ENCODE measurements around the gene CPT2.
"Not testable (repeated sequence)": the region's sequence is repeated elsewhere in the genome, so short reads cannot be mapped to it uniquely, and the experiment has no call there.

The CPT2 gene

DNA sequence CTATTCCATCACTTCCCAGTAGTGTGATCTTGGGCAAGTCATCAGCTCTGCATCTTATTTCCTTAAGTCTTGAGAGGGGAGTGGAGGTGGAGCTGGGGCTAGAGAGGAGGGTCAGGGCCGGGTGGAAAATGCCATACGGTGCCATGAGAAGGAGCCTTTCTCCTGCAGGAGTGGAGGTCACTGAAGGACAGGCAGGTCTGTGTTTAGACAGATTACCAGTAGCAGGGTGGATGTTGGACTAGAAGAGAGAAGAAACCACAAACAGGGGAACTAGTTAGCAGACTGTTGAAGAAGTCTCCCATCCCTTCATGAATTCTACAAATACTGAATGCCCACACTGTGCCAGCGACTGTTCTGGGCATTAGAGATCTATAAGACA is 13.9 kb upstream of the CPT2 start:
- DNase-seq (ENCODE audit: low spot score), result no peak

DNA sequence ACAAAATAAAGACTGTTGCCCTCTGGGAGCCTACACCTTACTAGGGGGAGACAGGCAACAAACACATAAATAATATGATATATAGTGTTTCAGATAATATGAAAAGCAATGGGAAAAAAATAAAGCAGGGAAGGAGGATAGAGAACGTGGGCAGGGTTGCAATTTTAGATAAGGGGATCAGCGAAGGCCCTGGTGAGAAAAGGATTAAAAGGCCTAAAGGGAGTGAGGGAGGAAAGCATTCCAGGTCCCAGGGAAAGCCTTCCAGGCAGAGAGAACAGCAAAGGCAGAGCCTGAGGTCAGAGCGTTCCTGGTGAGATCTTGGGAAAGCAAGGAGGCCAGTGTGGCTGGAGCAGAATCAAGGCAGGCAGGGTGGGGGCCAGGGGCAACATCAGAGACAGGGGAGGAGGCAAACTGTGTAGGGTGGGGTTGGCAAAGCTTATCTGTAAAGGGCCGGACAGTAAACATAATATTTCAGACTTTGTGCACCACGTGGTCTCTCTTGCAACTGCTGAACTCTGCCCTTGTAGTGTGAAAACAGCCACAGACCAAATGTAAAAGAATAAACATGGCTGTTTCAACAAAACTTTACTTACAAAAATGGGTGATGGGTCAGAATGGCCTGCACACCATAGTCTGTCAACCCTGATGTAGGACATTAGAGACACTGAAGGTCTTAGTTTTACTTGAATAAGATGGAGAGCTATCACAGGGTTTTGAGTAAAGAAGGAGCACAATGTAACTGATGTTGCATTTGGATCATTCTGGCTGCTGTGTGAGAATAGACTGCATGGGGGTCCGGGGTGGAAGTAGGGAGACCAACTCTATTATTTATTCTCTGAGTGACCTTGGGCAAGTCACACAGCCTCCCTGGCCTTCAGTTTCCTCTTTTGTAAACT is 13.3 kb upstream of the CPT2 start:
- DNase-seq (ENCODE audit: low spot score), result no peak

DNA sequence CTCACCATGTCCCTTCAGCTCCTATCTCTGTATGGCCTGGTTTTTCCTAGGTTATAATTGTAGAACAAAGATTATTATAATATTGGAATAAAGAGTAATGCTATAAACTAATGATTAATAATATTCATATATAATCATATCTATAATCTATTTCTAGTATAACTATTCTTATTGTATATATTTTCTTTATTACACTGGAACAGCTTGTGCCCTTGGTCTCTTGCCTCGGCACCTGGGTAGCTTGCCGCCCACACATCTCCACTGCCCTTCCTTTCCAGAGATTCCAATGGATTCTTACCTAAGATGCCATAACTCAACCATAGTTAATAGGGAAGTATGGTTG is 10.7 kb upstream of the CPT2 start:
- DNase-seq (ENCODE audit: low spot score), result not testable (repeated sequence)

DNA sequence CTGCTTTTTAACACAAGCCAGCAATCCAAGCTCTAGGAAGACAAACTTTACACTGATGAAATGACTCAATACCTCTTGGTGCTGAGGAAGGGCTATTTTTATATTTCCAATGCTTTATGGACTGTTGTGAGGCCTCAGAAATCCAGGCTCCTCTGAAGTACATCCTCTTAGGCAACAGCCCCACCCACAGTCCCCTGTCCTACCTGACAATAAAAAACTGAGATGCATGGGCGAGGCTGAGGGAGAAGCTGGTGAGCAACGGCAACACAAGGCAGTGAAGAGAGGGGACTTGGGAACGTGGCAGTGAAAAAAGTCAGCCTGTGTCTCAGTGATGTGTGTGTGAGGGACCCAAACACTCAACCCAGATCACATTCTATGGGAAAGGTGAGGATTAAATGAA is 10.1 kb upstream of the CPT2 start:
- no peak for DNase-seq (ENCODE audit: low spot score)

DNA sequence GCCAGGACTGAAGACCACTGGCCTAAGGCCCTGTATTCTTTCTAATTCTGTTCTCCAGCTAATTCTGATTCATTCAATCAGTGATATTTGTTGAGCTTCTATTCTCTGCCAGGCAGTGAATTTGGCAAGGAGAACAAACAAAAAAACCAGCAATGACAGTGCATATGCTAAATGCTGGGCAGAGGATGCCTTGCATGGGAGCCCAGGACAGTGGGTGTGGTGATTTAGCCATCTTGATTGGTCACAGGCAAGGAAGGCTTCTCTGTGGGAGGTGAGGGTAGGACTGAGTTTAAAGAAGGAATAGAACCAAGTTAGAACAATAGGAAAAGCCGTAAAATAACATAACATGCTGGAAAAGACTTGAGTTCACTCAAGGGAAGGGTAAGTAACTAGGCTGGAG is 9.2 kb upstream of the CPT2 start:
- no peak for DNase-seq (ENCODE audit: low spot score)

DNA sequence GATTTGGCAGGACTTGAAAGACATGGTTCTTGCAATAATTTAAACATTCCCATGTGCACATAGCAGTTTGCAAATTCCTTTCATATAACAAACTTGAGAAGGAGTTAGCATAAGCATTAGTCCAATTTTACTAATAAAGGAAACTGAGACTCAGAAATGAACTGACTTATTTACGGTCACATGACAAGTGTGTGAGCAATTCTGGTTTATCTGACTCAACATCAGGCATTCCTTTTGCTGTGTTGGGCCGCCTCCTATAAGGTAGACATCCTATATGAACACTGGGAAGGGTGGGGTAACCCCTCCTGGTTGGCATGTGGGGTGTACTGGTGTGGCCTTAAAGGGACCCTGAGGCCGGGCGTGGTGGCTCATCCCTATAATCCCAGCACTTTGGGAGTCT is 8.5 kb upstream of the CPT2 start:
- no peak for DNase-seq (ENCODE audit: low spot score)

DNA sequence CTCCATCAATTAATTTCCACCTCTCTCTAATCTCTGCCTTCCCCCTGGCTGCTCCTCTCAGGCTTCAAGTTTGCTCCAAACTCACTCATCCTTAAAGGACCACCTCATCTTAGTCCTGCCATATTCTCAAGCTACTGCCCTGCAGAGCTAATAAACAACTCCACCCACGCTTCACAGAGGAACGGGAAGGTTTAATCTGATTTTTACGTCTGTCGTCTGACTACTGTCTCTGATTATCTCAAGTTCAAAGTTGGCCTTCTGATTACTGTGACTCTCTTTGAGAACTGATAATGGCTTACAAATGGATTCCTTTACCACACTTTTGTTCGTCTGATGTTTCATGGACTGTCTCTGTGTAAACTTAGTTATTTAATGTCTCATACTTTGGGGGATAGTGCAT is 7.6 kb upstream of the CPT2 start:
- no peak for DNase-seq (ENCODE audit: low spot score)

DNA sequence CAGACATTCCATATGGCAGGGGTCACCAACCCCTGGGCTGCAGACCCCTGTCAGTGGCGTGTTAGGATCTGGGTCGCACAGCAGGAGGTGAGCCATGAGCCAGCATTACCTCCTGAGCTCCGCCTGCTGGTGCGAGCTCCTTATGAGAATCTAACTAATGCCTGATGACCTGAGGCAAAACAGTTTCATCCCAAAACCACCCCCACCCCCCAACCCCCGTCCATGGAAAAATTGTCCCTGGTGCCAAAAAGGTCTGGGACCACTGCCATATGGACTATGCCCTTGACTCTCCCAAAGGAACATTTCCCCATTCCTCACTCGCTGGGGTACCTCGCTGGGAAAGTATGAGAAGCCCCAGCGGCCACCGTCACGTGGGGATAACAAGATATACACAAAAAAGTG is 6.4 kb upstream of the CPT2 start:
- no peak for DNase-seq (ENCODE audit: low spot score)

DNA sequence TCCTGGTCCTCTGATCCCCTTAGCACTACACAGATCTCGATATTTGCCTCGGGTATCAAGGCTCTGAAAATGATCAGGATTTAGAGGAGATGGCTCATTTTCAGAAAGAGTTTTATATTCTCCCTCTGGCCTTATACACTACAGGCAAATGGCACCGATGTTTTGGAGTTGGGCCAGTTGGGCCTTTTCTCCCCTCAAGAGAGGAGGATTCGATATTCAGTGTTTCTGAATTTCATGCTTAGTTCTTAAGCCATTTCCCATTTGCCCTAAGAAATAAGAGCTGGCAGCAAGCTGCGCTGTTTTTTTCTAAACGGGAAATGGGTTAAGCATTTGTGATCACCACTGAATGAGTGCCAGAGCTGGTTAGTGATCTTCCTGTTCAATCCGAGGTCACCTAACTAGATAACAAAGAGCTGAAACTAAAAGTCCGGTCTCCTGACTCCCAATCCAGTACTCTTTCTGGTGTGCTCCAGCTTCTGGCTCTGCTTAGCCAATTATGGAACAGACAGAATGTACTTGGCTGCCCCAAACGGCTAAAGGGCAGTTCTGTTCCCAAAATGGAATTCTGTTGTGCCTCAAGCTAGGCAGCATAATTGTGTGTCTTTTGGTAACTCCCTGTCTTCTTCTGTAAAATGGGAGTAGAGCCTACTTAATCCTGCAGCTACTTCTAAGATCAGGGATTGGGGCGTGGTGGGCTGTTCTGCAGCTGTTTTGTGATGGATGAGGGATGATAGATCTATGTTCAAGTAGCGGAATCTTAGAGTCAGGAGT is 1.2 kb upstream of the CPT2 start:
- DNase-seq (ENCODE audit: low spot score), result no peak

DNA sequence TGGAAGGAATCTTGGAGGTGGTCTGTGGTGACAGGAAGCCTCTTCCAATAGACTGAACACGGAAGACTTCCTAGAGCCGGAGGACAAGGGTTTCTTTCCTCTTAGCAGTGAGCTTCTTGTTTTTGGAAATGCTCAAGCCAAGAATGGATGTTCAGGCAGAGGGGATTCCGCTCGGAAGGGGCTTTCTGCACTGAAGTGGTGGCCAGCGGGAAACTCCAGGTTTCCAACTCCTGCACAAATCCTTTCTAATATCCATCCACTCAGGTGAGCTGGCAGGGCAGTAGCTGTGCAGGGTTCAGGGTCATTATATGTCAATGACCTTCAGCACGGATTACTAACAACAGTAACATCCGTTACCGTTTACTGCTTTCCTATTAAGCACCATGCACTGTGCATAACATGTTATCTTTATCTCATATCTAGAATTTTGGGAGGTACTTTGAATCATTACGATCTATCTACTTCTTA is 573 bp upstream of the CPT2 start:
- peak; percentile 8 for DNase-seq (ENCODE audit: low spot score)

DNA sequence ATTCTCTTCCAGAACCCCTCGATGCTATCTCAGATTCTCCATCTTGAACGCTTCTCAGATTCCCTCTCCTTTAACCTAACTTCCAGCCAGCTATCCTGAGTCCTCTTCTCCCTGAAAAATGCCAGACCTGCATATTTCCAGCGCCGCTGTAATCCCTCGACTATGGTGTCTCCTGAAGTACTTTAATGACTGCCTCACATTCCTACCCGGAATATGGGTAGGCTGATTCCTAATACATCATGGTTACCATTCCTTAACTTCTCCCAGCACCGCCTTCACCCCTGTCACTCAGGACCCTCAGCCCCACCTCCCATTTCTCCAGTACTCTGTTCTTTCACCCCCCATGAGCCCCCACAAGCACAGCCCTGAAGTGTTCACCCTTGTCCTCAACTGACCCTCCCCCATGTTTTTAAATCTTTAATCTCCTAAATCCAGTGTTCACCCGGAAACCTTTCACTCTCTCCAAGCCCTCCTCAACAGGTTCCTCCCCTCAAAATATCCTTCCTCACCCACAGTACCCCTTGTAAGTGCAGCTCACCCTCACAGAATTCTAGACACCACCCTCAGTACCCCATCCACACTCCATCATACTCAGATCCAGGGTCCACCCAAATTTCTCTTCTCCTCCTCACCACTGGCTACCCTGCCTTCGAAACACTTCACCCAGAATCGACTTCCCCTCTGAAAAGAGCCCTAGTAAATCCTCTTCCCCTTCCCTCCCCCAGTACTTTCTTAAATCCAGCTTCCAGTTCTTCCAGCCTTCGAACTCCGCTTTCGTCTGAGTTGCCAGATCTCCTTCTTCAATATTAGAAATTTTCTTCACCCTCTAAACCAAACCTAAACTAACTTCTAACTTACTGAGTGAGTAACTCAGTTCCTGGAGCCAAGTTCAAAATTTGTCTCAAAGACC is 922 bp downstream of the CPT2 start:
- DNase-seq (ENCODE audit: low spot score), result peak; percentile 16

DNA sequence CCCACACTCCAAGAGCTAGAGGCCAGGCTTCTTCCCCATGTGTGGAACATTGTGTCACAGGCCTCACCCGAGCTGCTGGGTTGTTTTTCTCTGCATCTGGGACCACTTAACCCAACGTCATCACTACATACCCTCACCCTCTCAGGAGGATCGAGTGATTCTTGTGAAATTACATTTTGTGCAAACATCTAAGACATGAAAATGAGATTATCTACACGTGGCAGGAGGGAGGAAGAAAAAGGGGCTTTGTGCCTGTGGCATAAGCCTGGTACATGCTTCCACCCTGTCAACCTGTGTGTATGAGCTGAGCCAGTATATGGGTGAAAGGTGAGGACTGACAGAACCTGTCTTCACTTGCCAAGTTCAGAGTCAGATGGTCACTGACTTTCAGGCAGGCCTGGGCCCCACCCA is 1.6 kb downstream of the CPT2 start:
- DNase-seq (ENCODE audit: low spot score), result no peak

DNA sequence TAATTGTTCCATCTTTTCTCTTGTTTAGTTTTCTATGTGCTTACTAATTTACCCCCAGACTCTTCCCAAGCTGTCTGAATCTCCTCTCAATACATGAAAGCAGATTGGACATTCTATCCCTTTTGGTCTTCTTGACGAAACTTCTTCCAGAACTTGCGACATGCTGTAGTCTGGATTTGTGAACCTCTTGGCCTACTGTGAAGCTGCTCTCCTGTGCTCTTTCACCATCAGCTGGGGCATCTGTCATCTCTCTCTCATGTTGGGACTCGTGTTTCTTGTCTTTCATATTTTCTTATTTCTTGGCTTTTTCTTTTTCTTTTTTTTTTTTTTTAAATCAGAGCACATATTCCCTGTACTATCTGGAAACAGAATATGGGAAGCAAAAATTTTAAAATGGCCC is 6.8 kb downstream of the CPT2 start:
- no peak for DNase-seq (ENCODE audit: low spot score)

DNA sequence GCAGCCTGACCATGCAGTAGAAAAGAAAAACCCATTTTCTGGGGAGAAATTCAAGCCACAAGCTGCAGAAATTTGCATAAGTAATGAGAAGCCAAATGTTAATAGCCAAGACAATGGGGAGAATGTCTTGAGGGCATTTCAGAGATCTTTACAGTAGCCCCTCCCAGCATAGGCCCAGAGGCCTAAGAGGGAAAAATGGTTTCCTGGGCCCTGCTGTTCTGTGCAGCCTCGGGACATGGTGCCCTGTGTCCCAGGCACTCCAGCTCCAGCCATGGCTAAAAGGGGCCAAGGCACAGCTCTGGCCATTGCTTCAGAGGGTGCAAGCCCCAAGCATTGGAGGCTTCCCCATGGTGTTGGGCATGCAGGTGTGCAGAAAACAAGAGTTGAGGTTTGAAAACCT is 8.9 kb downstream of the CPT2 start:
- not testable (repeated sequence) for DNase-seq (ENCODE audit: low spot score)

DNA sequence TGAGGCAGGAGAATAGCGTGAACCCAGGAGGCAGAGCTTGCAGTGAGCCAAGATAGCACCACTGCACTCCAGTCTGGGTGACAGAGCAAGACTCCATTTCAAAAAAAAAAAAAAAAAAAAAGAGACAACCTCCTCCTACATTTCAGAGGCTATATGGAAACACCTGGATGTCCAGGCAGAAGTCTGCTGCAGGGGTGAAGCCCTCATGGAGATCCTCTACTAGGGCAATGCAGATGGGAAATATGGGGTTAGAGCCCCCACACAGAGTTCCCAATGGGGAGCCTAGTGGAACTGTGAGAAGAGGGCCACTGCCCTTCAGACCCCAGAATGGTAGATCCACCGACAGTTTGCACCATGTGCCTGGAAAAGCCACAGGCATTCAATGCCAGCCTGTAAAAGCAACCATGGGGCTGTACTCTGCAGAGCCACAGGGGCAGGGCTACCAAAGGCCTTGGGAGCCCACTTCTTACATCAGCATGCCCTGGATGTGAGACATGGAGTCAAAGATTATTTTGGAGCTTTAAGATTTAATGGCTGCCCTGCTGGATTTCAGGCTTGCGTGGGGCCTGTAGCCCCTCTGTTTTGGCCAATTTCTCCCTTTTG is 9.6 kb downstream of the CPT2 start:
- DNase-seq (ENCODE audit: low spot score), result not testable (repeated sequence)

DNA sequence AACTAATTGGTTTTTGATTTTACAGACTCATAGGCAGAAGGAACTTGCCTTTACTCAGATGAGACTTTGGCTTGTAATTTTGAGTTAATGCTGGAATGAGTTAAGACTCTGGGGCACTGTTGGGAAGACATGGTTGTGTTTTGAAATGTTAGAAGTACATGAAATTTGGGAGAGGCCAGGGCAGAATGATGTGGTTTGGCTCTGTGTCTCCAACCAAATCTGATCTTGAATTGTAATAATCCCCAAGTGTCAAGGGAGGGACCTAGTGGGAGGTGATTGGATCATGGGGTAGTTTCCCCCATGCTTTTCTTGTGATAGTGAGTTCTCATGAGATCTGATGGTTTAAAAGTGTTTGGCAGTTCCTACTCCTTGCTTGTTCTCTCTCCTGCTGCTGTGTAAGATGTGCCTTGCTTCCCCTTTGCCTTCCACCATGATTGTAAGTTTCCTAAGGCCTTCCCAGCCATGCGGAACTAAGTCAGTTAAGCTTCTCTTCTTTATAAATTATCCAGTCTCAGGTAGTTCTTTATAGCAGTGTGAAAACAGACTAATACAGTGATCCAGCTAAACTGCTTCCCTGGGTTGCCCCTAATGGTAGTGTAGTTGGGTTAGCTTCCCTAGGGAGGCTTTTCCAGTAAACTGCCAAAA is 10.2 kb downstream of the CPT2 start:
- DNase-seq (ENCODE audit: low spot score), result no peak

DNA sequence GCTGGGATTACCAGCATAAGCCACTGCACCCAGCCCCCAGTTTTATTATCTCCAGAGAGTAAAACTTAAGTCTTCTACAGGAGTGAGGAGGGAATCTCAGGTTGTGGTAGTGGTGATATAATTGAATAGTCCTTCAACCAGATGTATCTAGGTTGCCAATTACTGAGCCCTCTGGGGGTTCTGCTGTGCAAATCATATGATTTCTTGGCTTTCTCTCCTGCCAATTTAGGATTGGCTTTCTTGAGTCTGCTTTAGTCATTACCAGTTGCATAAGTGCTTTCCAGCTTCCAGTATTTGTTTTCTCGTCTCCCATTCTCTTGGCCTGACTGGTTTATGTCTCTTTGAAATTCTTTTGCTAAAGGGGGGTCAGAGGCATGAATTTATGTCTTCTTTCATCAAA is 11.1 kb downstream of the CPT2 start:
- no peak for DNase-seq (ENCODE audit: low spot score)

DNA sequence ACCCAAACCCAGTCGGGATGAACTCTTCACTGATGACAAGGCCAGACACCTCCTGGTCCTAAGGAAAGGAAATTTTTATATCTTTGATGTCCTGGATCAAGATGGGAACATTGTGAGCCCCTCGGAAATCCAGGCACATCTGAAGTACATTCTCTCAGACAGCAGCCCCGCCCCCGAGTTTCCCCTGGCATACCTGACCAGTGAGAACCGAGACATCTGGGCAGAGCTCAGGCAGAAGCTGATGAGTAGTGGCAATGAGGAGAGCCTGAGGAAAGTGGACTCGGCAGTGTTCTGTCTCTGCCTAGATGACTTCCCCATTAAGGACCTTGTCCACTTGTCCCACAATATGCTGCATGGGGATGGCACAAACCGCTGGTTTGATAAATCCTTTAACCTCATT is 13.7 kb downstream of the CPT2 start:
- DNase-seq (ENCODE audit: low spot score), result no peak

DNA sequence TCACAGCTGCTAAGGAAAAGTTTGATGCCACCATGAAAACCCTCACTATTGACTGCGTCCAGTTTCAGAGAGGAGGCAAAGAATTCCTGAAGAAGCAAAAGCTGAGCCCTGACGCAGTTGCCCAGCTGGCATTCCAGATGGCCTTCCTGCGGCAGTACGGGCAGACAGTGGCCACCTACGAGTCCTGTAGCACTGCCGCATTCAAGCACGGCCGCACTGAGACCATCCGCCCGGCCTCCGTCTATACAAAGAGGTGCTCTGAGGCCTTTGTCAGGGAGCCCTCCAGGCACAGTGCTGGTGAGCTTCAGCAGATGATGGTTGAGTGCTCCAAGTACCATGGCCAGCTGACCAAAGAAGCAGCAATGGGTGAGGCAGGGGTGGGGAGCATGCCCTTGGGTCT is 14.3 kb downstream of the CPT2 start:
- DNase-seq (ENCODE audit: low spot score), result no peak

DNA sequence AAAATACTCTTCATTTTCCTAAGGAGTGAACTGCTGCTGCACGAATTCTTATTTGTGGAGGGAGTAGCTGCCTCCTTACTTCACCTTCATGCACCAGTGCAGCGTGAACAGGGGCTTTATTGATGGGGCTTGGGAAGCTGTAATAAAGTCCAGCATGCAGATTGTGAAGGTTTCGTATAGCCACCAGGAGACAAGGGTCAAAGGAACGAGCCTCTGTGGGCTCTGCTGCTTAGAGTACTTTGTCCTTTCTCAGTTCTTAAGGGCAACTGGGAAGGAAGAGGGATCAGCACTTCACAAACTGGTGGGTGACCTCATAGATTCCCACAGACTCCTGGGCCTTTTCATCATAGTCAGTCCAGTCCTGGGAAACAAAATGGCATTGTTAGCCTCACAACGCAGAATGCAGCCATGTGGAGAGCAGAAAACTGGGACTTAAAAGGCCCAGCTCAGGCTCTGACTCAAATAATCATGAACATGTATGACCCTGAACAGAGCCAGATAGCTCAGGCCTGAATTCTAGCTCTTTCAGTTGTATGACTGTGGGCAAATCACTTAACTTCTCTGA is 17.8 kb downstream of the CPT2 start:
- DNase-seq (ENCODE audit: low spot score), result no peak

DNA sequence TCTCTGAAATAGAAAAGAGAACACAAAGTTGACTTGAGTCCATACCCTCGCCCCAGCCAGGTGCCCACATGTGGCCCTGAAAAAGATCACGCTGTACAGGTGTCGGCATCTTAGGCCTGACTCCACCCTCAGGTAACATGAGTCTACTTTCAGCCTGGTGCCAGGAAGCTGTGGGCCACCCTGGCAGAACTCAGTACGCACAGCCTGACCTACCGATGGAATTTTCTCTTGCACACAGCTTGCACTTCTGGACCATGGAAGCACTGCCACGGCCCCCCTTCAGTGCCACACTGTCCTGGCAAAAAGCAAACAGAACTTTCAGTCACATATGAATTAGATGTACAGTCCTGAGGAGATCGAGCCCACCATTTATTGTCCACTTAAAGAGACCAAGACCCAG is 21.6 kb downstream of the CPT2 start:
- DNase-seq (ENCODE audit: low spot score), result no peak

All from COLO829 (cell line).